ENCODE data around the gene NOXA1.

- no peak for TF ChIP-seq EZH2 (IDR thresholded peaks at IDR 0.05; ENCODE audit: low read length)
- TF ChIP-seq, protein P1, sequence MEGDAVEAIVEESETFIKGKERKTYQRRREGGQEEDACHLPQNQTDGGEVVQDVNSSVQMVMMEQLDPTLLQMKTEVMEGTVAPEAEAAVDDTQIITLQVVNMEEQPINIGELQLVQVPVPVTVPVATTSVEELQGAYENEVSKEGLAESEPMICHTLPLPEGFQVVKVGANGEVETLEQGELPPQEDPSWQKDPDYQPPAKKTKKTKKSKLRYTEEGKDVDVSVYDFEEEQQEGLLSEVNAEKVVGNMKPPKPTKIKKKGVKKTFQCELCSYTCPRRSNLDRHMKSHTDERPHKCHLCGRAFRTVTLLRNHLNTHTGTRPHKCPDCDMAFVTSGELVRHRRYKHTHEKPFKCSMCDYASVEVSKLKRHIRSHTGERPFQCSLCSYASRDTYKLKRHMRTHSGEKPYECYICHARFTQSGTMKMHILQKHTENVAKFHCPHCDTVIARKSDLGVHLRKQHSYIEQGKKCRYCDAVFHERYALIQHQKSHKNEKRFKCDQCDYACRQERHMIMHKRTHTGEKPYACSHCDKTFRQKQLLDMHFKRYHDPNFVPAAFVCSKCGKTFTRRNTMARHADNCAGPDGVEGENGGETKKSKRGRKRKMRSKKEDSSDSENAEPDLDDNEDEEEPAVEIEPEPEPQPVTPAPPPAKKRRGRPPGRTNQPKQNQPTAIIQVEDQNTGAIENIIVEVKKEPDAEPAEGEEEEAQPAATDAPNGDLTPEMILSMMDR (optimal IDR thresholded peaks at IDR 0.05 in 1 of 3, IDR thresholded peaks at IDR 0.05 in 1 of 3, conservative IDR thresholded peaks at IDR 0.05 in 1 of 3; ENCODE audit: extremely low read depth in 1 of 3, insufficient read depth in 2 of 3, low read length in 3 of 3), result no peak
Measured at GRCh38 chr9:137412431-137412830, 10.8 kb upstream of the NOXA1 start.

All from keratinocyte (primary cell).